IMR-90 (cell line): ENCODE data around the gene RPTOR. TPM values are rescaled to one million over a fixed set of nuclear protein-coding genes. Genes with fewer than 3 reads are reported as not detected.

Source experiments
- ATAC-seq: fragments of 200-7000 bp; cut with Tn5 transposase; 2 replicates; pipeline ENCODE4 v1.9.1; 2020; ENCODE audit warnings: low read depth, mild to moderate bottlenecking, moderate library complexity
- BruUV-seq: library from RNA; stranded (reverse); fragments of 400-500 nt; replicated peaks from 2 replicates; lab custom pipeline; 2021; lab: Mats Ljungman, UMichigan
- CTCF ChIA-PET: fragments of 300-600 bp; formaldehyde crosslinking; extraction: SDS; loops from one replicate; lab custom pipeline; 2021; ENCODE audit warnings: antibody characterized with exemption; lab: Yijun Ruan, JAX
- POLR2A ChIA-PET: fragments of 300-600 bp; sonication (Branson Sonifier 250); formaldehyde crosslinking; loops from one replicate; lab custom pipeline; 2022; ENCODE audit warnings: antibody characterized with exemption; ENCODE audit not compliant: unreplicated experiment; lab: Charles Lee
- DNase-seq: peaks from one replicate; pipeline ENCODE4 v3.0.0; 2013
- H2AFZ ChIP-seq: replicated peaks from 2 replicates; pipeline ENCODE3; 2013; ENCODE audit warnings: low read length, mild to moderate bottlenecking; ENCODE audit not compliant: poor library complexity
- H2AK5ac ChIP-seq: 2 replicates; pipeline ENCODE4 v1.6.1; 2013; ENCODE audit warnings: low read depth, low read length, inconsistent platforms
- H2AK9ac ChIP-seq: replicated peaks from 2 replicates; pipeline ENCODE3; 2013; ENCODE audit warnings: mild to moderate bottlenecking, low read depth, low read length, moderate library complexity; ENCODE audit not compliant: poor library complexity
- H2BK120ac ChIP-seq: 2 replicates; pipeline ENCODE4 v1.6.1; 2013; ENCODE audit warnings: low read depth, low read length, inconsistent platforms
- H2BK15ac ChIP-seq: 3 replicates; pipeline ENCODE4 v1.6.1; 2013; ENCODE audit warnings: low read depth, low read length, inconsistent platforms
- H2BK20ac ChIP-seq: 2 replicates; pipeline ENCODE4 v1.6.1; 2013; ENCODE audit warnings: low read depth, mild to moderate bottlenecking, inconsistent platforms, low read length, moderate library complexity
- H2BK5ac ChIP-seq: 2 replicates; pipeline ENCODE4 v1.6.1; 2013; ENCODE audit warnings: mild to moderate bottlenecking, low read depth, low read length, inconsistent platforms; ENCODE audit not compliant: poor library complexity, severe bottlenecking
- H3K14ac ChIP-seq: replicated peaks from 2 replicates; pipeline ENCODE4 v1.6.1; 2013; ENCODE audit warnings: low read depth, low read length, inconsistent platforms
- H3K18ac ChIP-seq: 2 replicates; pipeline ENCODE4 v1.6.1; 2013; ENCODE audit warnings: low read depth, low read length, control low read depth
- H3K23ac ChIP-seq: 2 replicates; pipeline ENCODE4 v1.6.1; 2013; ENCODE audit warnings: low read depth, low read length, inconsistent platforms
- H3K27ac ChIP-seq: 2 replicates; pipeline ENCODE4 v1.5.1; 2013; ENCODE audit warnings: mild to moderate bottlenecking, control low read depth, low read length; ENCODE audit not compliant: insufficient read depth
- H3K27me3 ChIP-seq: 2 replicates; pipeline ENCODE4 v1.6.1; 2013; ENCODE audit warnings: low read length; ENCODE audit not compliant: control insufficient read depth, insufficient read depth
- H3K36me3 ChIP-seq: 2 replicates; pipeline ENCODE4 v1.6.1; 2013; ENCODE audit warnings: low read length, mixed read lengths; ENCODE audit not compliant: control insufficient read depth, insufficient read depth
- H3K4ac ChIP-seq: 2 replicates; pipeline ENCODE4 v1.6.1; 2013; ENCODE audit warnings: low read depth, low read length, inconsistent platforms
- H3K4me1 ChIP-seq: 2 replicates; pipeline ENCODE4 v1.6.1; 2013; ENCODE audit warnings: low read length, mixed read lengths; ENCODE audit not compliant: control insufficient read depth, insufficient read depth
- H3K4me2 ChIP-seq: 2 replicates; pipeline ENCODE4 v1.6.1; 2013; ENCODE audit warnings: low read depth, mild to moderate bottlenecking, control low read depth, low read length, moderate library complexity
- H3K4me3 ChIP-seq: 2 replicates; pipeline ENCODE4 v1.5.1; 2013; ENCODE audit warnings: low read depth, mild to moderate bottlenecking, control low read depth, low read length, moderate library complexity; ENCODE audit not compliant: insufficient read depth
- H3K56ac ChIP-seq: 2 replicates; pipeline ENCODE4 v1.6.1; 2013; ENCODE audit warnings: low read length, inconsistent platforms; ENCODE audit not compliant: insufficient read depth; ENCODE audit errors: extremely low read depth
- H3K79me1 ChIP-seq, 2 experiments: 2 replicates each; pipeline ENCODE4 v1.6.1; 2013; ENCODE audit warnings: low read length in 2 of 2, inconsistent platforms in 1 of 2, low read depth in 1 of 2
- H3K9ac ChIP-seq: 2 replicates; pipeline ENCODE4 v1.6.1; 2013; ENCODE audit warnings: low read depth, low read length, control low read depth
- H3K9me1 ChIP-seq: 2 replicates; pipeline ENCODE4 v1.6.1; 2013; ENCODE audit warnings: low read length, inconsistent platforms; ENCODE audit not compliant: insufficient read depth
- H3K9me3 ChIP-seq: 2 replicates; pipeline ENCODE4 v1.6.1; 2013; ENCODE audit warnings: low read length; ENCODE audit not compliant: control insufficient read depth, insufficient read depth
- H4K20me1 ChIP-seq: 2 replicates; pipeline ENCODE4 v1.6.1; 2013; ENCODE audit warnings: low read length, inconsistent platforms; ENCODE audit not compliant: insufficient read depth
- H4K5ac ChIP-seq: 2 replicates; pipeline ENCODE4 v1.6.1; 2013; ENCODE audit warnings: mild to moderate bottlenecking, low read depth, low read length, control low read depth
- H4K8ac ChIP-seq, 2 experiments: 2 replicates each; pipeline ENCODE4 v1.6.1; 2013; ENCODE audit warnings: low read depth in 2 of 2, low read length in 2 of 2, control low read depth in 1 of 2, inconsistent platforms in 1 of 2
- H4K91ac ChIP-seq: 2 replicates; pipeline ENCODE4 v1.6.1; 2013; ENCODE audit warnings: low read depth, low read length, inconsistent platforms; ENCODE audit not compliant: insufficient read depth
- CEBPB ChIP-seq: IDR thresholded peaks from 2 replicates; pipeline ENCODE4 v1.6.1; 2012; ENCODE audit warnings: low read depth, low read length, improper control_type of control experiment
- FOS ChIP-seq: fragments of 150-350 bp; IDR thresholded peaks from 2 replicates; pipeline ENCODE4 v1.6.1; 2016; ENCODE audit warnings: low read depth, low read length
- MAFK ChIP-seq: IDR thresholded peaks from 2 replicates; pipeline ENCODE4 v1.6.1; 2012; ENCODE audit warnings: low read depth, low read length, improper control_type of control experiment
- MAZ ChIP-seq: IDR thresholded peaks from 2 replicates; pipeline ENCODE4 v1.6.1; 2012; ENCODE audit warnings: low read depth, mild to moderate bottlenecking, low read length, improper control_type of control experiment, moderate library complexity, borderline replicate concordance
- MXI1 ChIP-seq: IDR thresholded peaks from 2 replicates; pipeline ENCODE4 v1.6.1; 2012; ENCODE audit warnings: low read depth, mild to moderate bottlenecking, low read length, moderate library complexity, borderline replicate concordance
- NFE2L2 ChIP-seq: fragments of 150-350 bp; IDR thresholded peaks from 2 replicates; pipeline ENCODE4 v1.6.1; 2016; ENCODE audit warnings: low read depth, mild to moderate bottlenecking, low read length
- POLR2A ChIP-seq: IDR thresholded peaks from 2 replicates; pipeline ENCODE4 v1.6.1; 2012; ENCODE audit warnings: mild to moderate bottlenecking, low read depth, low read length
- RAD21 ChIP-seq: IDR thresholded peaks from 2 replicates; pipeline ENCODE4 v1.6.1; 2012; ENCODE audit warnings: low read length, improper control_type of control experiment
- RCOR1 ChIP-seq: IDR thresholded peaks from 2 replicates; pipeline ENCODE4 v1.6.1; 2012; ENCODE audit warnings: mild to moderate bottlenecking, low read length, improper control_type of control experiment; ENCODE audit not compliant: insufficient replicate concordance
- SMC3 ChIP-seq: fragments of 150-350 bp; IDR thresholded peaks from 2 replicates; pipeline ENCODE4 v1.6.1; 2016; ENCODE audit warnings: low read depth, mild to moderate bottlenecking, antibody characterized with exemption, low read length, moderate library complexity
- USF2 ChIP-seq: fragments of 150-350 bp; IDR thresholded peaks from 2 replicates; pipeline ENCODE4 v1.6.1; 2017; ENCODE audit warnings: mild to moderate bottlenecking, antibody characterized with exemption, low read length, low read depth
- WGBS, 2 experiments: methylation state at CpG; one replicate each; pipeline versions ENCODE4 v1.1.5 to v1.1.7; 2013; ENCODE audit warnings: missing lambda C conversion rate in 2 of 2; ENCODE audit not compliant: insufficient read length in 1 of 2; ENCODE audit errors: extremely low coverage in 2 of 2; 5-methylcytosine and 5-hydroxymethylcytosine counted together
- dilution Hi-C: fragments of 300-500 bp; cut with HindIII; formaldehyde crosslinking; loops from one replicate; pipeline ENCODE4 v1.14.3; 2018; ENCODE audit warnings: low sequenced_read_pairs; ENCODE audit not compliant: unreplicated experiment
- in situ Hi-C: fragments of 300-500 bp; cut with MboI; formaldehyde crosslinking; loops from 3 replicates; pipeline ENCODE4 v1.14.3; 2019; ENCODE audit warnings: low sequenced_read_pairs, inconsistent platforms, mixed read lengths
- intact Hi-C: fragments of 100-400 bp; cut with micrococcal nuclease; formaldehyde crosslinking; loops from 2 replicates; pipeline ENCODE4 v1.10.0; 2022
- polyA plus RNA-seq, 3 experiments: library from polyadenylated mRNA; depleted of rRNA; stranded (reverse); fragments of >200 nt; gene quantifications; 2 replicates each; pipeline ENCODE4 v1.2.3, GENCODE V29; 2012; ENCODE audit warnings: low replicate concordance in 1 of 3
- total RNA-seq: library from RNA; depleted of rRNA; stranded (reverse); fragments of >200 nt; gene quantifications from 2 replicates; pipeline ENCODE4 v1.2.3, GENCODE V29; 2012
- TF ChIP-seq, protein P1 (sequence below): conservative IDR thresholded peaks from 2 replicates; pipeline ENCODE4 v1.5.1; 2012; ENCODE audit warnings: mild to moderate bottlenecking, low read depth, low read length, improper control_type of control experiment
- TF ChIP-seq, protein P2 (sequence below): fragments of 150-350 bp; IDR thresholded peaks from 2 replicates; pipeline ENCODE4 v1.6.1; 2016; ENCODE audit warnings: low read depth, mild to moderate bottlenecking, low read length, moderate library complexity, borderline replicate concordance

Gene RPTOR
- total and polyA plus RNA-seq, 2 of the 4 experiments (the other 2 are of a cell fraction) = 10.8 to 14.7 TPM

DNA sequence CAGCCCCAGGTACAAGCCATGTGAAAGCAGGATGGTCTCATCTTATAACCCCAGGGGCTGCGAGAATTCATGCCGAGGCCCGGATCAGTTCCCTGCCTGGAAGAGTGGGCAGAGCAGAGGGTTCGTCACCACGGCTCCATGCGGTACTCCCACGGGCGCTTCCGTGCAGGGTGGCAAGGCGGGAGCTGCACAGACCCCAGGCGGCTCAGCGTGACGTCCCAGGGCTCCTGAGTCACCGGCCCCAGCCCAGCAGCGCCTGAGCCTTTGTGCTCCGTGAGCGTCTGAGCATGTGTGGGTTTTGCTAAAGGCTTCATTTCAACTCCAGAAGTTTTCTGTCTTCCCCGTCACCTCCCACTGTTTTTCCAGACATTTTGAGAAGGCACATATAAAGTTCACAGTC is 375.8 kb downstream of the RPTOR start:
- no peaks in the 10 kb centered on the region; the same call in 1 of the 2 replicates for H3K9me1 ChIP-seq
- in situ Hi-C loops = no loop called here
- no peak overlapping the region for H3K4me2 ChIP-seq
- no peak overlapping the region for H3K23ac ChIP-seq
- no peak overlapping the region for H3K18ac ChIP-seq
- H2BK5ac ChIP-seq = no peak overlapping the region
- ChIA-PET CTCF (no interaction called here), POLR2A (no interaction called here)
- intact Hi-C loops = no loop called here
- H3K56ac ChIP-seq = no peak overlapping the region
- no peak overlapping the region for H3K4me3 ChIP-seq
- H3K36me3 ChIP-seq = peaks cover 33% of the 10 kb centered on the region
- no peak overlapping the region for H4K8ac ChIP-seq
- H2AK5ac ChIP-seq = no peak overlapping the region
- H3K9ac ChIP-seq = no peak overlapping the region
- H2BK15ac ChIP-seq = no peak overlapping the region
- no peak overlapping the region for H2AFZ ChIP-seq
- DNase-seq (peak; percentile 38), ATAC-seq (no peak)
- H2BK20ac ChIP-seq = no peak overlapping the region
- no peaks in the 10 kb centered on the region for H3K27me3 ChIP-seq
- H3K79me1 ChIP-seq = no peaks in the 10 kb centered on the region
- no peaks in the 10 kb centered on the region for H3K9me3 ChIP-seq
- WGBS, 2 experiments = 80% methylated on average over 7 of the region's 18 CpGs; no CpG with 5 or more reads in 1 of the 2 experiments
- H3K4me1 ChIP-seq = no peaks in the 10 kb centered on the region
- H2BK120ac ChIP-seq = no peak overlapping the region
- H4K91ac ChIP-seq = no peak overlapping the region
- no peak overlapping the region for H3K4ac ChIP-seq
- TF ChIP-seq SMC3 = no peak
- TF ChIP-seq, protein P1, sequence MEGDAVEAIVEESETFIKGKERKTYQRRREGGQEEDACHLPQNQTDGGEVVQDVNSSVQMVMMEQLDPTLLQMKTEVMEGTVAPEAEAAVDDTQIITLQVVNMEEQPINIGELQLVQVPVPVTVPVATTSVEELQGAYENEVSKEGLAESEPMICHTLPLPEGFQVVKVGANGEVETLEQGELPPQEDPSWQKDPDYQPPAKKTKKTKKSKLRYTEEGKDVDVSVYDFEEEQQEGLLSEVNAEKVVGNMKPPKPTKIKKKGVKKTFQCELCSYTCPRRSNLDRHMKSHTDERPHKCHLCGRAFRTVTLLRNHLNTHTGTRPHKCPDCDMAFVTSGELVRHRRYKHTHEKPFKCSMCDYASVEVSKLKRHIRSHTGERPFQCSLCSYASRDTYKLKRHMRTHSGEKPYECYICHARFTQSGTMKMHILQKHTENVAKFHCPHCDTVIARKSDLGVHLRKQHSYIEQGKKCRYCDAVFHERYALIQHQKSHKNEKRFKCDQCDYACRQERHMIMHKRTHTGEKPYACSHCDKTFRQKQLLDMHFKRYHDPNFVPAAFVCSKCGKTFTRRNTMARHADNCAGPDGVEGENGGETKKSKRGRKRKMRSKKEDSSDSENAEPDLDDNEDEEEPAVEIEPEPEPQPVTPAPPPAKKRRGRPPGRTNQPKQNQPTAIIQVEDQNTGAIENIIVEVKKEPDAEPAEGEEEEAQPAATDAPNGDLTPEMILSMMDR = no peak
- no peak for TF ChIP-seq CEBPB
- no peak for TF ChIP-seq POLR2A
- TF ChIP-seq NFE2L2 = no peak
- TF ChIP-seq, protein P2, sequence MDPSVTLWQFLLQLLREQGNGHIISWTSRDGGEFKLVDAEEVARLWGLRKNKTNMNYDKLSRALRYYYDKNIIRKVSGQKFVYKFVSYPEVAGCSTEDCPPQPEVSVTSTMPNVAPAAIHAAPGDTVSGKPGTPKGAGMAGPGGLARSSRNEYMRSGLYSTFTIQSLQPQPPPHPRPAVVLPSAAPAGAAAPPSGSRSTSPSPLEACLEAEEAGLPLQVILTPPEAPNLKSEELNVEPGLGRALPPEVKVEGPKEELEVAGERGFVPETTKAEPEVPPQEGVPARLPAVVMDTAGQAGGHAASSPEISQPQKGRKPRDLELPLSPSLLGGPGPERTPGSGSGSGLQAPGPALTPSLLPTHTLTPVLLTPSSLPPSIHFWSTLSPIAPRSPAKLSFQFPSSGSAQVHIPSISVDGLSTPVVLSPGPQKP = no peak
- no peak for TF ChIP-seq MAZ
- TF ChIP-seq RCOR1 = no peak
- no peak for TF ChIP-seq FOS
- TF ChIP-seq RAD21 = no peak
- TF ChIP-seq USF2 = no peak
- no peak for TF ChIP-seq MXI1
- no peak for TF ChIP-seq MAFK
- no peak overlapping the region for H4K5ac ChIP-seq
- dilution Hi-C loops = no loop called here
- BruUV-seq = no TSS peak
- H2AK9ac ChIP-seq = no peak overlapping the region
- no peak overlapping the region for H3K14ac ChIP-seq
- H4K20me1 ChIP-seq = no peaks in the 10 kb centered on the region
- no peak overlapping the region for H3K27ac ChIP-seq
